Activated CD4-positive, CD25-positive, alpha-beta regulatory T cell treated with anti-CD3 and anti-CD28 coated beads, Interleukin-2, amount 50 U/mL, for 16 hours (primary cell): ENCODE data around the gene FKBP1B.
"Not testable (repeated sequence)": the region's sequence is repeated elsewhere in the genome, so short reads cannot be mapped to it uniquely, and the experiment has no call there.

Experiments
- DNase-seq: peaks from one replicate; pipeline ENCODE4 v3.0.0-alpha.2; 2020; ENCODE audit warnings: low read depth, low spot score

Gene FKBP1B

GRCh38 chr2:24058564-24059271 lies 9.2 kb downstream of the FKBP1B start:
- DNase-seq, result no peak

GRCh38 chr2:24065341-24065740 lies 15.8 kb downstream of the FKBP1B start:
- no peak for DNase-seq

DNA sequence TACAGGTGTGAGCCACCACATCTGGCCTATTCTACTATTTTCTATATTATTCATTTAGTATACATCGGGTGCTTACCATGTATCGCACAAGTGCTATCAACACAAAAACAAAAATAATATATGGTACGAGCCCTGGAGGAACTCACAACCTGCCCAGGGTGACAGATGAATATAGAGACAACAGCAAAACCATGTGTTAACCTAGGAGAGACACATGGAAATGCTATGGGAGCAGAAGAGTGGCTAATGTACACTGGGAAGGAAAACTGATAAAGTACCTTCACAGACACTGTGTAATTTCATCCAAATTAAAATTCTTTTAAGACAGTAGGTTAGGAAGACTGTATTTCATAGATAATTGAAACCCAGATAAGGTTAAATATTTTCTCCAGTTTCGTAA lies 22.7 kb downstream of the FKBP1B start:
- DNase-seq, result no peak

- no peak for DNase-seq
Observed at GRCh38 chr2:24073816-24074215, 24.3 kb downstream of the FKBP1B start.

DNA sequence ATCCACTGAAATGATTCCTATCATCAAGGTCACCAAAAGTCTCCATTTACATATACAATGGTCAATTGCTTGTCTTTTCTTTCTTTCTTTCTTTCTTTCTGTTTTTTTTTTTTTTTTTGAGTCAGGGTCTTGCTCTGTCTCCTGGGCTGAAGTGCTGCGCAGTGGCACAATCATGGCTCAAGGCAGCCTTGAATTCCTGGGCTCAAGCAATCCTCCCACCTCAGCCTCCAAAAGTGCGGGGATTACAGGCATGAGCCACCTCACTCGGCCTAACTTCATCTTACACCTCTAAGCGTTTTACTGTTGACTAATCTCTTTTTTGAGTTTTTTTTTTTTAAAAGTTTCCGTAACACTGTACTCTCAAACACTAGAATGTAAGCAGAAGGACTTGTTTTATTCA lies 25.7 kb downstream of the FKBP1B start:
- no peak for DNase-seq

GRCh38 chr2:24075915-24076848 lies 26.6 kb downstream of the FKBP1B start, which contains the start of gene SF3B6:
Gene SF3B6, minus strand, starts transcription at chr2:24076326. Its CDS starts 97 bp downstream, at chr2:24076229.
- peak; percentile 99 for DNase-seq

GRCh38 chr2:24076849-24077534 lies 27.5 kb downstream of the FKBP1B start:
- no peak for DNase-seq

DNA sequence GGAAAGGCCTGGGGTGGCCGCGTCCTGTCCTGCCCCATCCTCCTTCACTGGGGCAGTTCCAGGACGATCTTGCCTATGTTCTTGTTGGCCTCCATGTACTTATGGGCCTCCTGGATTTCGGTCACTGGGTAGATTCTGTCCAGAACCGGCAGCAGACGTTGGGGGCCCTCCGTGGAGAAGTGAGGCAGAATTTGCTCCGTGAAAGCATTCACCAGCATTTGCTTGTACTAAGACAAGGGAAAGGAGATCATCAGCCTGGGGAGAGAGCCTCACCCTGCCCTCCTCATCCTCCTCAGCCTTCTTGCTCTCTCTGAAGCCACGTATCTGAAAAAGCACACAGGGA lies 28.0 kb downstream of the FKBP1B start:
- no peak for DNase-seq

DNA sequence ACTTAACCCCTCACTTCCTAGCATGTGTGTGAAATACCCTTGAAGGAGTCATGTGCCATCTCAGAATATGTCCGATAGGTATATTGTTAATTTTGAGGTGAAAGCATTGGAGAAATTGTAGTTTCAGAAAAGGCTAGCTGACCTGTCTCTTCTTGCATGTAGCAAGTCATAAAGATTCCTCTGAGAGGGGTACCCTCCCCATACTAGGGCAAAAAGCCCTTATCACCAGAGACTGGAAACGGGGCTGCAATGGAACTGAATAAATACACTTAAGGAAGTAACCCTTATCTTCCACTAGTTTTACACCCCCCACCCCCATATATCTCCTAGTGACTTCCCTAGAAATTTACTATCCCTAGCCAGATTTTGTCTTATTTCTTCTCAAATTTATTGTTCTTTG lies 28.3 kb downstream of the FKBP1B start:
- no peak for DNase-seq

GRCh38 chr2:24080701-24081100 lies 31.2 kb downstream of the FKBP1B start:
- no peak for DNase-seq

GRCh38 chr2:24082787-24083566 lies 33.4 kb downstream of the FKBP1B start:
- DNase-seq, result no peak

DNA sequence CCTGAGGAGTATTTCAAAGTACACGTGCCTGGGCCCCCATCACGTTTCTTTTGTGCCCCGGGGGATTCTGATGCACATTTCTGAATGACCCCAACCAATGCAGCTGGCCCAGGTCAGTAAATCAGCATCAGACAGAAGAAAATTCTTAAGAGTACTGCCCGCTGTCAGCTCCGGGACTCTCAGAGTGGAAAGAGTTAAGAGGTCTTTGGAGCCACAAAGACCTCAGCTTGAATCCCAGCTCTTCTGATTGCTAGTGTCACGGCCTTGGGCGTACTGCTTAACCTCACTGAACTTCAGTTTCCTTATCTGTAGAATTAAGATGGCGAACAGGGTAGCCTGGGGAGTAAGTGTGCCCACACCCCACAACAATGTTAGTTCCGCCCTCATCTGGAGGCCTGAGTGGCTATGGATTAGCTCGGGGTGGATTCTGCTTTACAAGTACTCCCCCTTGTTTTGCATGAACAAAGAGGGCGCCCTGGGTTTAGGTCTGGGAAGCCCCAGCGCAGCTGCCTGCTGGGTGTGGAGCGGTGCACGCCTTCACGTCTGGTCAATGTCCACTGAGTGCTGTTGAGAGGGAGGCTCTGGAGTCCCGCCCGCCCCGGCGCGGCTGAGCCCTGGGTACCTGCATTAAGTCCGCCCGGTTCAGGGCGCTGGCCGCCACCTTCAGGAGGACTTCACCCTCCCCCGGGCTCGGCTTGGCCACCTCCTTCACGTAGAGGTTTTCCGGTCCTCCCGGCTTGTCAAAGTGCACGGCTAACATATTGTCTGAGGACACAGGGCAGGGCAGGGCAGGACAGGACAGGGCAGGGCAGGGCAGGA lies 34.2 kb downstream of the FKBP1B start:
- DNase-seq, result no peak

DNA sequence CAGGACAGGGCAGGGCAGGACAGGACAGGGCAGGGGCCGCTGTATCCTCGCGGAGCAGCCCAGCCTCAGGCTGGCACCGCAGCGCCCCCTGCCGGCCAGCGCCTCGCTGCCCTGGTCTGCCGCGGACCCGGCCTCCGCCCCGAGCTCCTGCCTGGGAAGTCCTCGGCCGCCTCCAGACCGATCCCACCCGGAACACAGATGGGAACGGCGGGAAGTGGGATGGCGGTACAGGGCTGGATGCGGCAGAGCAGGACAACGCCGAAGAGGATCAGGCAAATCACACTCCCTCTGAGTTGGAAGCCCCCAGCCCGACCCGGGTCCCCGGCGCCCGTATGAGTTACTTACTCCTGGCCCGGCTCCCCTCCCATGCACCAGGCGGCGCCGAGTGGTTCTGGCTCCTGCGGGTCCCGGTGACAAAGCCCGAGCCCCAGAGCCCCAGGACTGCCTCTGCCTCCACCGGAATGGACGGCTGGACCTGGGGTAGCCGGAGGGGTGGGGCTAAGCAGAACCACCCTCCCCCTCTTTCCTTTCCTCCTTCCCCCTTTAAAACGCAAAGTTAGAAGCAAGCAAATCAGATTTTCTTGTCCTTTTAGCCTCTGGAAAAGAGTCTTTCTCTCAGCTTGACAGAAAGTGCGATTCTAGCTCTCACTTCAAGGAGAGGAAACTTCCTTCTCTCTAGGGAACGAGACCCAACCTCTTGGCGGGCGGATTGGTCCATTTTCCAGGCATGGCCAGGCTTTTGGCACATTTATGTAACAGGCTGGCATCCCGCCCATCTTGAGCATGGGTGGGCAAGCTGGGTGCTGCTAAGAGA lies 35.1 kb downstream of the FKBP1B start, which contains the start of gene TP53I3:
TP53I3 (minus strand) TSS at position 449 of the 814 bp plus-strand sequence. CDS start 508 bp downstream, outside the sequence.
- peak; percentile 58 for DNase-seq

- DNase-seq, result no peak
Observed at GRCh38 chr2:24085200-24085489, 35.6 kb downstream of the FKBP1B start.

- no peak for DNase-seq
Observed at GRCh38 chr2:24086241-24086640, 36.7 kb downstream of the FKBP1B start.

- DNase-seq, result no peak
Observed at GRCh38 chr2:24087032-24087431, 37.5 kb downstream of the FKBP1B start.

DNA sequence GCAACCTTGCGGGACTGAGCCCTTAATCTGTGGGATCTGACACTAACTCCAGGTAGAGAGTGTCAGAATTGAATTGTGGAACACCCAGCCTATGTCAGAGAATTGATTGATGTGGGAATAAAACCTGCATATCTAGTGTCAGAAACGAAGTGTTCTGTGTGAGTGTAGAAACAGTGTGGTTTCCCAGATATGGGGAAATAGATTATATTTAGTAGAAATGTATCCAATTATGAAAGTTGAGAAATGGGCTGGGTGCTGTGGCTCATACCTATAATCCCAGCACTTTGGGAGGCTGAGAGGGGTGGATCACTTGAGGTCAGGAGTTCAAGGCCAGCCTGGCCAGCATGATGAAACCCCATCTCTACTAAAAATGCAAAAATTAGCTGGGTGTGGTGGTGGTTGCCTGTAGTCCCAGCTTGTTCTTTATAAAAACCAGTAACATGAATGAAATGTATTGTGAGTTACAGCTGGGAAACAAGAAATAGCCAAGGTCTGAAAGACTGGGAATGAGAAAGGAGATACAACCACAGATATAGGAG lies 39.3 kb downstream of the FKBP1B start:
- DNase-seq, result no peak

- not testable (repeated sequence) for DNase-seq
Observed at GRCh38 chr2:24093270-24093669, 43.7 kb downstream of the FKBP1B start.

- not testable (repeated sequence) for DNase-seq
Observed at GRCh38 chr2:24095171-24095677, 45.7 kb downstream of the FKBP1B start.
